Stromal cell of bone marrow (primary cell): ENCODE results near the gene HIVEP3.
"Not testable (repeated sequence)": the region's sequence is repeated elsewhere in the genome, so short reads cannot be mapped to it uniquely, and the experiment has no call there.

Experiments
- DNase-seq: peaks from one replicate; pipeline ENCODE4 v3.0.0-alpha.2; 2012; ENCODE audit warnings: low read depth

The HIVEP3 gene

DNA sequence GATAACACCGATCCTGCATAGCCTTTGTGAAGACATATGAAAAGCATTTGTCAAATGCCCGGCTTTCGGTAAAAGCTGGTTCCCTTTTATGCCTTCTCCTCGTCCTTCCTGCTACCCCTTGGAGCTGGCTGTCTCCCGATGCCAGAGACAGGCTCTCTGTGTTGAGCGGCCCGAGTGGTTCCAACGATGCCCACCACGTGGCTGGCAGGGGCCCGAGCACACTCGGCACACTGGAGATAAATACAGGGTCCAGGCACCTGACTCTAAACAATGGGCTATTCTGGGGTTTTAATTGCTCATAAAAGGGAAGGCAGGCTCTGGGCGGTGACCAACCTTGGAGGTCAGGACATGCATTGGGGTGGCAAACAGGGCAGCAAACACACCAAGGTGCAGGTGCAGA is 207.1 kb downstream of the HIVEP3 start:
- no peak for DNase-seq

DNA sequence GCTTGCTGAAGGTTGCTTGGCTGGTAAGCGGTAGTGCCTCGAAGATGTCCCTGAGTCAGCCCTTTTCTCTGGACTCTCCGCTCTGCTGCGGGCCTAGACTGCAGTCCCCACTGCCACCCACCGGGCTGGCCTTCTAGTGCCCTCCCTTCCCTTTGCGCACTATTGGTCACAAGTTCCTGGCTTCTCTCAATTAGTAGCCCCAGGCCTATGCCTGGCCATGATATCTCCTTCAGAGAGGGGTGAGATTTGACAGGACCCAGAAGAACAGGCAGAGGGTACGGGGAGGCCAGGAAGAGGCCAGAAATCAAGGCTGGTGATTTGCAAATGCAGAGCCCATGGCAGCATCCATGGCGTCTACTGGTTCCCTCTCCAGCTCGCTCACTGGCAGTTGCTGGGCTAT is 207.7 kb downstream of the HIVEP3 start:
- no peak for DNase-seq

- DNase-seq: no peak
Measured at GRCh38 chr1:41709873-41710272, 208.8 kb downstream of the HIVEP3 start.

GRCh38 chr1:41709331-41709730 is 209.4 kb downstream of the HIVEP3 start:
- DNase-seq: no peak

- no peak for DNase-seq
Measured at GRCh38 chr1:41708332-41708731, 210.4 kb downstream of the HIVEP3 start.

DNA sequence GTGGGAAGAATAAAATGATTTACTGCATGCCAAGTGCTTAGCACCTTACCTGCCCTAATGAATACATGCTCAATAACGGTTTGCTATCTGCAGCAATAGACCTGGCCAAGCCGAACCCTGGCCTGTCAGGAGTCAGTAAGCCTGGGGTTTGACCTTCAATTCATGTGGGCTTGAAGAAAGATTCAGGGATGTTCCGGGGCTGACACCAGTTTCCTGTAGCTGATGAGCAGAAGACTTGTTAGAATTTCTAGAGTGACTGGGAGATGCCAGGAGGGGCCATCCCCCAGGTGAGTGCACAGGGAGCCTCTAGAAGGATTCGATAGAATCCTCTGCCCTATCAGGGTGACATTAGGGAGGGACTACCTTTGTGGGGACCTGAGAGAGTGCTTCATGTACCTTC is 210.9 kb downstream of the HIVEP3 start:
- DNase-seq: no peak

DNA sequence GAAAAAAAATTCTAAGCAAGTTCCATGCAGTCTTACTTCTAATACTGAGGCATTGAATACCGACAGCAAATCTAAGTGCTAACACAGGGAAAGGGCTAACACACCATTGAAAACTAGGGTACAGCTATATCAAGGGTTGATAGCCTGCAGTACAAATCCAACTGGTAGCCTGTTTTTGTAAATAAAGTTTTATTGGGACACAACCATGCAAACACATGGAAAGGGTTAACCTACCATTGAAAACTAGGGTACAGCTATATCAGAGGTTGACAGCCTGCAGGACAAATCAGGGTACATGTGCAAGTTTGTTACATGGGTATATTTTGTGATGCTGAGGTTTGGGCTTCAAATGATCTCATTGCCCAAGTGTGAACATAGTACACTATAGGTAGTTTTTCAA is 212.9 kb downstream of the HIVEP3 start:
- no peak for DNase-seq

- DNase-seq: no peak
Measured at GRCh38 chr1:41704196-41704595, 214.5 kb downstream of the HIVEP3 start.

DNA sequence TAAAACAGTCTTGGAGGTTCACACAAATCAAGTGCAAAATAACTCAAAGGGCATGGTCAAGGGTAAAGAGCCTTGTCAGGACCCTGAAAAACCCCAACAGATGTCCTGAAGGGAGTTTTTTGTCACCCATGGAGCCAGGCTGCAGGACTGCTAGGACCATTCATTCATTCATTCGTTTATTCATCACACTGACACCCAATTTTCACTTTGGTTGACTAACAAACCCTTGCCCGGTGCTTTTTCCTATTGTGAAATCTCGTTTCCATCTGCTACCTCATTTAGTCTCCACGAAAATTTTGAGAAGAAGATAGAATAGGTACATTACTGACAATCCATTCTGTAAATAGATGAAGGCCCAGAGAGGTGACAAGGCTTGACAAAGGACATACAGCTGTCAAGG is 216.0 kb downstream of the HIVEP3 start:
- DNase-seq: no peak

- DNase-seq: no peak
Measured at GRCh38 chr1:41700986-41701535, 217.7 kb downstream of the HIVEP3 start.

GRCh38 chr1:41700581-41700980 is 218.1 kb downstream of the HIVEP3 start:
- DNase-seq: no peak

GRCh38 chr1:41699861-41700248 is 218.9 kb downstream of the HIVEP3 start:
- DNase-seq: no peak

DNA sequence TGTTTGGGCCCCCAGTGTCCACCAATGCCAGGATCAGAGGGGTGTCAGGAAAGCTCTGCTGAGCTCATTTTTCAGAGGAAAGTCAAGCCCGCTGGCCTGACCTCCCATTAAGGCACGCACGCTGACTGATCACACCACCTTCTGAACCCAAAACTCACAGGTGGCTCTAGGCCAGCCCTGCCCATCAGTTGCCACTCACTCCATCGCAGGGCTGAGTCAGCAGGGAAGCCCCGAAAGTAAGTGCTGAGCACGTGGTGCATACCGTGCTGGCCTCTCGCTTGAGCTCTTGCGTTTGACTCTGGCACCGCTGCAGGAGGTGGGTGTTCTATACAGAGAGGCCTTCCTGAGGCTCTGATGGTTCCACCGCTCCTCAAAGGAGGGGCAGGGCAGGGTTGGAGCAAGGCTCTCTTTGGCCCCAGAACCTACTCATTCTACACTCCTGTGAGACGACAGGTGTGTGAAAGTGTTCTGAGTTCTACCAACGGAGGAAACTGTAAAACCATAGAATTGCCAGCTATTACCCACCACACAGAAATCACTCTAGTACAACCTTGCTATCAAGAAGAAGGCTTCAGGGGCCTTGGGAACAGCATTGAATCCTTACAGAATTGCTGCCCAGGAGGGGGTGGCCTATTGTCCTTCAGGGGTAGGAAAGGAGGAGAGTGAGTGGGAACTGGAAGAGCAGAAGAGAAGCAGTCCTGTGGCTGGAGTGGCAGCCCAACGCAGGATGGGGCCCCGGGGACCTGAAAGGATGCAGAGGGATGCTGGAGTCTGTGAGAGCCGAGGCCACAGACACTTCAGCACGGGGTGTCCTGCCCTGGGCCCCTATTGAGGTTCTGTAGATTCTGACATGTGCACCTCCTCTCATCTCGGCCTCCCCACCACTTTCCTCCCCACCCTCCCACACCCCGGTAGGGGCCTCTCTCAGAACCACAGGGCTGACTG is 219.5 kb downstream of the HIVEP3 start:
- no peak for DNase-seq

DNA sequence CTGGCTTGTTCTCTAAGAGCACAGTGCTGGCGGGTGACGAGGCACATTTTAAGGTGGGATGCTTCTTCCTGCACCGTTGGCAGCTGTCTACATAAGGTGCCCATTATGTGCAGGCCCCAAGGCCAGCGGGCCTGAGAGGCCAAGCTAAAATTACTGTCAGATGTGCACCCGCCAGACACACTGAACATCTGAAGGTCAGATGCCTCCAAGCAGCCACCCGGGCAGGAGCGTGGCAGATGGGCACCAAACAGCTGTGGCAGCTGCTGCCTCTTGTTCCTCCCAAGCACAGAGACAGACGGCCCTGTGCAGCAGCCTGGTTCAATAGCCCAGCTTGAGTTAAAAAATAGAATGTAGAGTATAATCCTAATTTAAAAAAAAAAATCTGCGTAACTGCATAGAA is 222.3 kb downstream of the HIVEP3 start:
- DNase-seq: no peak

GRCh38 chr1:41695118-41695745 is 223.5 kb downstream of the HIVEP3 start:
- DNase-seq: no peak

GRCh38 chr1:41691966-41692365 is 226.8 kb downstream of the HIVEP3 start:
- not testable (repeated sequence) for DNase-seq

- DNase-seq: no peak
Measured at GRCh38 chr1:41691424-41691823, 227.3 kb downstream of the HIVEP3 start.

DNA sequence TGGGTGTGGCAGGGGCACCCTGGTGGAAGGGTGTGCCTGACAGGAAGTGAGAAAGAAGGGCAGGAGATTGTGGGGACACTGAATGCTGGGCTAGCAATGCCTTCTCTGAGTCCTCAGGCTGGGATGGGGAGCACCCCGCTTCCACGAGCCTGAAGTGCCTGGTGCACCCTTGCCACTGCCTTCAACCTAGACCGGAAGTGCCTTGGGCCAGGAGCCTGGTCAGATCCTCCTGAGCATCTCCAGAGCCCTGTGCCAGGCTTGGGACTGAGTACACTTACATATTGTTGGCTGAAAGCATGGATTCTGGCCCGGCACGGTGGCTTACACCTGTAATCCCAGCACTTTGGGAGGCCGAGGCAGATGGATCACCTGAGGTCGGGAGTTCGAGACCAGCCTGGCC is 228.4 kb downstream of the HIVEP3 start:
- DNase-seq: no peak

- no peak for DNase-seq
Measured at GRCh38 chr1:41689558-41689981, 229.2 kb downstream of the HIVEP3 start.

DNA sequence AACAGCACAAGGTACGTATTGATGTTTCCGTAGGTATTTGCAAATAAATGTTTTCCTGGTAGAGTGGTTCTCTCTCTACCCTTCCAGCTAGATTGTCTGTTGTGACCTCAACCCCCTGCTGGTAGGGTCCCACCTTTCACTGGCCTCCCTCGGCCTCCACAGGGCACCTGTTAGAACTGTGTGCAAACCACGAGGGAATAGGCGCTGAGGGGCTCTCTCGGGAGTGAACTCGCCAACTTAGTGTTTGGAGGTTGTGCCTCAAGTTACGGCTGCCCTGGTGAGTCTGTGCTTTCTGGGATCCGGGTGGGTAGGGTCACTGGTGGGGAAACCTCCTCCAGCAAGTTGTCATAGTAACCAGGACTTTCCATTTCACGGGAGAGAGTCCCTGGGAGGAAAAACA is 229.6 kb downstream of the HIVEP3 start:
- DNase-seq: no peak

GRCh38 chr1:41687007-41687406 is 231.7 kb downstream of the HIVEP3 start:
- no peak for DNase-seq

DNA sequence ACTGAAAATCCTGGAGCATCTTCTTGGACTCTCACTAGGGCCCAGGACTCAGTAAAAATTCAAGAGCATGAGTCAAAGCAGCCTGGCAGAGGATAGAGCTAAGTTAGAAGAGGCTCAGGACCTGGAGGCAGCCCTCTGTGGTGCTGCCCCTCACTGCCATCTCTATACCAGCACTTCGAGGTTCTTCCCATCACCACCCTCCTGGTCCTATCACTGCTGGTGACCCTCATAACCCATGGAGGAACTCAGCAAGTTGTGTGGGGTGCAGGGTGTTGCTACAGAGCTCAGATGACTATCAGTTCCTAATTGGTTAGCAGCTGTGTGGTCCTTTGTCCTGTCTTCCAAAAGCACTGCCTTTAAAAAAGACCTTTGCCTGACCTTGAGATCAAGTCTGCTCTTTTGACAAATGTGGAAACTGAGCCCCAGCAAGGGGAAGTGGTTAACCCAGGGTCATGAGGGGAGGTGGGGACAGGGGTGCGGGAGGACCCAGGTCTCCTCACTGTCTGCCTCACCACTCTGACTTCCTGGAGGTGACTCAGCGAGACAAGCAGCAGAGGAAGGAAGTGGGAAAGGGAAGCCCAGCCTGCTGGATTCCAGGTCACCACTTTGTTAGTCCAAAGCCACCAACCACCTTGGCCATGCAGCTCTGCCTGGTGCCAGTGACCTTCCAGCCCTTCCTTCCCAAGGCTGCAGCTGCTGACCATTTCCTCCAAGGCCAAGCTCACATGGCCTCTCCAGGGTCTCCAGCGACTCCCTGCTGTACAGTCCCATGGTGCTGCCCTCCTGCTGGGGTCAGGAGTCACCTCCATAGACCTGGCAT is 234.8 kb downstream of the HIVEP3 start:
- no peak for DNase-seq
